Measurements from ENCODE around the gene PGM5. TPM values are rescaled to one million over a fixed set of nuclear protein-coding genes. Genes with fewer than 3 reads are reported as not detected.

The PGM5 gene
- total RNA-seq (2022; extraction: Qiagen RNA extraction; ENCODE audit: low read depth) = not detected in 5 replicates

DNA sequence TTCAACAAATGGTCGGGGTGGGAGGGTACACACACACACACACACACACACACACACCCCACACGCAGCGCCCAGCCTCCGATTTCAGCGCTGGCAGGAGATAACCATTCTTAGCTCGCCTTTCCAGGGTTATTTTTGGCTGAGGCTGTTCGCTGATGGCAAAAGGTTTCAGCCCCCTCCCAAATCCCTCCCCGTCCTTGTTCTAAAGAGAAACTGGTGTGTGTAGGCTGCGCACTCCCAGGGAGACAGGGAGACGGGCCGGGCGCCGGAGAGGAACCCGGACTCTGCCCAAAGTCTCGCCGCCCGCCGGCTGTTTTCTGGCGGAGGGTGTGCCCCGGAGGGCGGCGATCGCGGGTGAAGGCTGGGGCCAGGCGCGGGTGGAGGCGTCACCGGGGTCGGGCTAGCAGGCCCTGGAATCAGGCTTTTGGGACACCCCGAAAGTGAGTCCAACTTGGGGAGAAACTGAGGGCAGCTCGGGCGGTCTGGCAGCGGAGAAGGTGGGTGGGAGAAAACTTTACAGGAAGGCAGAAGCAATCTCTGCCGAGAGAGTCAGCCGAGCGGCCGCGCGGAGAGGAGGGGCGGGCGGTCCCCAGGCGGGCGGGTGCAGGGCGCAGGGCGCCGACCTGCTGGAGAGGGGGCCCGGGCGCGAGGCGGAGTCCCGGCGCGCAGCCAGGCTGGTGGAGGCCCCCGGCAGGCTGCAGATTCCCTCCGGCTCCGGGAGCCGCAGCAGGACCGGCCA lies at the start of gene PGM5:
TSS of gene PGM5 (plus strand) at position 232 of the 739 bp plus-strand sequence. CDS start 517 bp downstream, outside the sequence.

DNA sequence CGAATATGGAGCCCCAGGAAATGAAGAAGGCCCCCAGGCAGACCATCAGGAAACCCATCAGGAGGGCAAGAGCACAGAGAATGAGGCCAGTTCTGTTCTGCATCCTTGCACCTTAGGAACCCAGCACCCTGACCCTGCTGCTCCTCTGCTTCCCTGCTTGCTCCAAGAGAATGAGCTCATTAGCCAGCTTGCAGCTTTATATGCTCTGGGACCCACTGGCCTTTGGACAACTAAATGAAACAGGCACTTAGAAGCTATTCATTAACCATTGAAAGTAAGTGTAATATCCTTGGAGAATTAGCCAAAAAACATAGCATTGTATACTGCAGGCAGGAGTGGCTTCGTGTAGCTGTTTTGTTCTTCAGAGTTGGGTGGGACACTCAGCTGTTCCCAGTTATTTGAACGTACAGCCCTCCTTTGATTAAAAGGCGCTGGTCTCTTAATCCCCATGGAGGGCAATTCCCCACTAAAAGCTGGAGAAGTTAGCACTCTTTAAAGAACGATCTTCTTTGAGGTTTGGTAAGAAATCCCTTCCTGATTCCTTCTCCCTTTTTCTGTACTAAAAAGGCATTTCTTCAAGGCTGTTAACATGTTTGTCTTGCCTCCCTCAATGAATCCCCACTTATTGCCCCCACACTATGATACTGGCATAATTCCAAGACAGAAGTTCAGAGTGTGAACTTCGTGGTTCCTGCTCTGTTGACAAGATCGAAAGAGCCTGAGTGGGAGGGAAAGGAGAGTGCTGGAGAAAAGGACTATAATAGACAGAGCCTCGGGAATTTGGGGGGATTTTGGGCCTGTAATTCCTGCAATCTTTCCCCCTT lies 184.5 kb downstream of the PGM5 start, which contains the start of gene TMEM252:
TSS of gene TMEM252 (minus strand) at position 172 of the 824 bp plus-strand sequence. CDS start at position 103, 69 bp downstream.

Other genes with a start within 250 kb of the PGM5 start
- gene ZNG1C, start 114.6 kb upstream of the PGM5 start, total RNA-seq (2022; extraction: Qiagen RNA extraction; ENCODE audit: low read depth) = 54.4 to 70.4 TPM (median 62.6 TPM) in 5 replicates
- 0.08 to 0.18 TPM (median 0.08 TPM) in 3 of 5 replicates, not detected in the others for gene FOXD4L3, start 53.7 kb upstream of the PGM5 start, total RNA-seq (2022; extraction: Qiagen RNA extraction; ENCODE audit: low read depth)
- not detected in 5 replicates for gene TMEM252, start 184.3 kb downstream of the PGM5 start, total RNA-seq (2022; extraction: Qiagen RNA extraction; ENCODE audit: low read depth)